SJSA1 (cell line): ENCODE measurements around the gene DDN. TPM values are rescaled to one million over a fixed set of nuclear protein-coding genes. Genes with fewer than 3 reads are reported as not detected.

Experiments
- DNase-seq, 2 experiments: peaks; one replicate each; pipeline ENCODE4 v3.0.0-alpha.2; 2015 to 2020; ENCODE audit warnings: low spot score in 2 of 2, low read depth in 1 of 2
- H3K27ac ChIP-seq: fragments of 250-450 bp; sonication (Bioruptor Pico); 2 replicates; pipeline ENCODE4 v1.5.1; 2020; ENCODE audit warnings: mild to moderate bottlenecking, moderate library complexity
- H3K27me3 ChIP-seq: fragments of 250-450 bp; sonication (Bioruptor Pico); replicated peaks from 2 replicates; pipeline ENCODE4 v1.5.1; 2020; ENCODE audit warnings: mild to moderate bottlenecking, moderate library complexity
- H3K36me3 ChIP-seq: fragments of 250-450 bp; sonication (Bioruptor Pico); 2 replicates; pipeline ENCODE4 v1.5.1; 2020; ENCODE audit warnings: mild to moderate bottlenecking
- H3K4me1 ChIP-seq: fragments of 250-450 bp; sonication (Bioruptor Pico); replicated peaks from 2 replicates; pipeline ENCODE4 v1.6.1; 2021; ENCODE audit warnings: mild to moderate bottlenecking
- H3K4me3 ChIP-seq: fragments of 250-450 bp; sonication (Bioruptor Pico); 2 replicates; pipeline ENCODE4 v1.5.1; 2020; ENCODE audit warnings: mild to moderate bottlenecking
- H3K9me3 ChIP-seq: fragments of 250-450 bp; sonication (Bioruptor Pico); replicated peaks from 2 replicates; pipeline ENCODE4 v1.5.1; 2020; ENCODE audit warnings: mild to moderate bottlenecking
- total RNA-seq: library from RNA; depleted of rRNA; stranded (reverse); fragments of >200 nt; shearing (Covaris generic); gene quantifications from 2 replicates; pipeline ENCODE4 v1.2.3, GENCODE V29; 2014; rRNA removed

DDN gene
- total RNA-seq, result 0.34 TPM in 1 of 2 replicates, not detected in the other

GRCh38 chr12:48999371-49000131 lies at the start of gene DDN:
DDN (minus strand) TSS chr12:48999375; CDS start chr12:48999287, 88 bp downstream.
- DNase-seq, result no peak
- Histone ChIP-seq H3K4me1 (peaks cover 32% of the 10 kb centered on the region), H3K27ac (no peak within 1 kb of the TSS), H3K27me3 (no peaks in the 10 kb centered on the region), H3K36me3 (peaks cover 34% of the 10 kb centered on the region), H3K9me3 (no peaks in the 10 kb centered on the region), H3K4me3 (peak within 1 kb of the TSS; percentile 48)

GRCh38 chr12:49048953-49049352 lies 49.8 kb upstream of the DDN start:
- Histone ChIP-seq H3K9me3 (no peaks in the 10 kb centered on the region), H3K4me1 (peaks cover 11% of the 10 kb centered on the region), H3K4me3 (no peak overlapping the region), H3K27me3 (no peaks in the 10 kb centered on the region), H3K36me3 (peaks cover 100% of the 10 kb centered on the region), H3K27ac (no peak overlapping the region)
- DNase-seq, result no peak

DNA sequence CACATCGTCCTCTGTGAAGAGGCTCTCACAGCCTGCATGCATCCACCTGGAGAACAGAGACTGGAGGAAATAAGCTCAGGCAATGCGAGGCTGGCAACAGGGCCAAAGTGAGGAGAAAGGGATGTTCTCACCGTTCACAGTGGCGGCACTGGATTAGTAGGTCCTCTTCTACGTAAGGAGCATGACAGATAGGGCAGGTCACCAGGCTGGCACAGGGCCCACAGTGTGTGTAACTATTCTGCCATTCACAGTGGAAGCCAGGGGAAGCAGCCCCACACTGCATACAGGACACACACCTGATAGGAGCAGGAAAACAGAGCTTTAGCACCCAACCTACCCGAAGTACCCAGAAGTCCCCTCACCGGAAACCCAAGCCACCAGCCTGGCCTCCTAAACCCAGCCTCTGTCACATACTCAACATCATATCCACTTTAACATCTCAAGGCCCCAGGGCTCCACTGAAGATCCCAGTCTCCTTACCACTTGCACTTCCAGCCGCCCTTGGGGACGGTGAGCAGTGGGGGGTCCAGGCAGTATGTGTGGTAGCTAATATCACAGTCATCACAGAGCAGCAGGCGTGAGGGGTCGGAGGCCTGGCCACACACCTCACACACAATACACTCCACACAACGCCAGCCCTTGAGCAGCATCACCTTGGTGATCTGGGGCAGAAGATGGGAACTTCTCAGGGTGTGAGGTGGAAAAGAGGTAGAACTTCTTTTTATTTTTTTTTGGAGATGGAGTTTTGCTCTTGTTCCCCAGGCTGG lies 47.1 kb upstream of the DDN start:
- peaks cover 11% of the 10 kb centered on the region for H3K4me1 ChIP-seq
- H3K27ac ChIP-seq, result no peak overlapping the region
- peaks cover 100% of the 10 kb centered on the region for H3K36me3 ChIP-seq
- H3K4me3 ChIP-seq, result no peak overlapping the region
- H3K27me3 ChIP-seq, result no peaks in the 10 kb centered on the region
- no peak for DNase-seq
- no peaks in the 10 kb centered on the region for H3K9me3 ChIP-seq

GRCh38 chr12:49044660-49045059 lies 45.5 kb upstream of the DDN start:
- Histone ChIP-seq H3K4me1 (peaks cover 4% of the 10 kb centered on the region), H3K27me3 (no peaks in the 10 kb centered on the region), H3K9me3 (no peaks in the 10 kb centered on the region), H3K27ac (no peak overlapping the region), H3K4me3 (no peak overlapping the region), H3K36me3 (peaks cover 100% of the 10 kb centered on the region)
- no peak for DNase-seq

GRCh38 chr12:49043856-49044258 lies 44.7 kb upstream of the DDN start:
- H3K4me3 ChIP-seq, result no peak overlapping the region
- H3K4me1 ChIP-seq, result no peaks in the 10 kb centered on the region
- H3K27ac ChIP-seq, result no peak overlapping the region
- H3K36me3 ChIP-seq, result peaks cover 100% of the 10 kb centered on the region
- H3K9me3 ChIP-seq, result no peaks in the 10 kb centered on the region
- no peaks in the 10 kb centered on the region for H3K27me3 ChIP-seq
- DNase-seq, result peak; percentile 29 to 77

DNA sequence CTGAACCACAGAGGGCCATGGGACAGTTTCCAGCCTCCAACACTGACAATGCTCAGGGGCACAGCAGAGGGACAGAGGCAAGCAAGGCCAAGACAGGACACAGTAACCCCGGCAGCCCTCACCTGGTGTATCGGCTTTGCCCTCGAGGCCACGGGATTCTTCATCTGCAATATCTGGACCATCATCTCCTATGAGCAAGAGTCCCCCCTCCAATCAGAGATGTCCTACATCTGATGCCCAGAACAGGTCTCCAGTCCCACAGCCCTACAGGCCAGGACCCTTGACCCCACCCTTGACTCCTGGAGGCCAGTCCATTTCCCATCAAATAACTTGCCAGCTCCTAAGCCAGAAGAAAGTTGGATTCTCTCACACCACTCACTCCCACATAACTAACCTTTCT lies 44.1 kb upstream of the DDN start:
- H3K9me3 ChIP-seq, result no peaks in the 10 kb centered on the region
- no peaks in the 10 kb centered on the region for H3K4me1 ChIP-seq
- H3K27me3 ChIP-seq, result no peaks in the 10 kb centered on the region
- H3K27ac ChIP-seq, result no peak overlapping the region
- H3K4me3 ChIP-seq, result no peak overlapping the region
- peaks cover 100% of the 10 kb centered on the region for H3K36me3 ChIP-seq
- no peak for DNase-seq

DNA sequence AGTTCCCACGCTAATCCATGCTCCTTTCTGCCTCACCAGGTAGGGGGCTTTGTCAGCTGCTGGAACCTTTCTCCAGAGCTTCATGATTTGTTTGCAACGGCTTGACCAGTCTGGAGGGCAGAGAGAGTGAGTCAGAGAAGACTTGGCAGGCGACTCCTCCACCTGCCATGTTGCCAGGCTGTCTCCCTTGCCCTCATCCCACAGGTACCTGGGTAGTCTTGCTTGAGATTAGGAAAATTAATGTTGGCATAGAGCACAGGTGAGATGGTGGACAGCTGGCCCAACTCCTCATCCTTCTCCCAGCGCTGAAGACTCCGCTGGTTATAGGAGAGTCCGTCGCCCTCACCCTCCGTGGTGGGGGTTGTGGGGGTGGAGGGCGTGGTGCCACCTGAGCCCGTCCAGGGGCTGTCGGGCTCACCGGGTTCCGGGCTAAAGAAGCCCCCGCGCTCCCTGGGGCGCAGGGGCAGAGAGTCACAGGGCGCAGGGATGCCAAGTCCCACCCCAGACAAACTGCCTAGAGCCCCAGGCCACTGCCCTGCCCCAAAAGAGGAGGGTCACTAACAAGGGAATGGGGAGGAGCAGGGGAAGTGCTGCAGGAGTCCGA lies 42.8 kb upstream of the DDN start:
- Histone ChIP-seq H3K9me3 (no peaks in the 10 kb centered on the region), H3K4me1 (no peaks in the 10 kb centered on the region), H3K4me3 (no peak overlapping the region), H3K27ac (no peak overlapping the region), H3K36me3 (peaks cover 100% of the 10 kb centered on the region), H3K27me3 (no peaks in the 10 kb centered on the region)
- DNase-seq, result no peak

DNA sequence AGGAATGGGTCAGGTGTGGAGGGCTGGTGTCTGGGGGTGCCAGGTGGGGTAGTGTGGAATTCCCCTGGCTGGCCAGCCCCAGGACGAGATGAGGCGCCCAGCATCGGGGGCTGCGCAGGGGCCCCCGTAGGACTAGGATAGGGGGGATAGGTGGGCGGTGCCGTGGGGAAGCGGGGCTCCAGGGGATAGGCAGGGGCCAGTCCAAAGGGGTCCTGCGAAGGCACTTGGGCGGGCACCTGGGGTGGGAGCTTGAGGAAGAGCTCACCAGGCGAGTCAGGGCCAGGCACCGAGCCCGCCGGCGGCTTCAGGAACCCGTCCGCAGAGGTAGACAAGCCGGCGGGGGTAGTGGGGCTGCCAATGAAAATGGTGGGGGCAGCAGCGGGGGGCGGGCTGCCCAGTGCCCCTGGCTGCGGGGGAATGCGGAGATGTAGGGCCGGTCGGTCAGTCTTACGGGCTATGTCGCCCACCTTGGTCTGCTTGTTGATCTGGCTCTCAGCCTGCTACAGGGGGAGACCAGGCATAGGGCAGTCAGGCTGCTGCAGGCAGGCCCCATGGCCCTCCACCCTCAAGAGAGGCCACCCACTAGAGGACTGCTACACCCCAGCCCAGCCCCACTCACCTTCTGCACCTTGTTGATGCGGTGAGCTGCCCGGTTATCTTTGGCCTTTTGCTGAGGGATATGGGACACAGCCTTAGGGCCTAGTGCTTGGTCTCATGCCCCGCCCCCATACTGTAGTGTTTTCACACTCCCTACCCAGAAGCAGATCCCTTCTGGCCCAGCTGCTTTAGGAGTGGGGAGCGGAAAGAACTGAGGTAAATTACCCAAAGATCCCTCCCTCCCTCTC lies 42.1 kb upstream of the DDN start:
- no peak overlapping the region for H3K27ac ChIP-seq
- no peaks in the 10 kb centered on the region for H3K9me3 ChIP-seq
- no peak for DNase-seq
- no peaks in the 10 kb centered on the region for H3K4me1 ChIP-seq
- no peak overlapping the region for H3K4me3 ChIP-seq
- no peaks in the 10 kb centered on the region for H3K27me3 ChIP-seq
- peaks cover 98% of the 10 kb centered on the region for H3K36me3 ChIP-seq

DNA sequence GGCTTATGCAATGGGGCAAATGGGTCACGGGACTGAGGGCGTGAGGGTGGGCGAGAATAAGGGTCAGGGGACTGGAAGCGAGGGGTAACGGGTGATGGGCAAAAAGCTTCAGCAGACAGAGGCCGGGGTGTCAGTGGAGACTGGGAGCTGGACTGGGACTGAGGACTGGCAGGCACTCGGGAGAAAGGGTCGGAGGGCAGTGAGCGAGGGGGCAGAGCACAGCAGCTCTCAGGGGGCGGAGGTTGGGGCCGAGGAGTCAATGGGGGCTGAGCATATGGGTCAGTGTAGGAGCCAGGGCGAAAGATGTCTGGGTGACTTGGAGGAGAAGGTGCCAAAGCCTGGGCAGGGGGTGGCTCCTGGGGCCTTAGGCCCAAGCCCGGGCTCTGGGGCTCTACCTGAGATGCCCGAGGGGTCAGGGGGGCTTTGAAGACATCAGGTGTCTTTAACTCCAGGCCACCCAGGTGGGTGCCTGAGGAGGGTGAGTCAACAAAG lies 41.2 kb upstream of the DDN start:
- no peaks in the 10 kb centered on the region for H3K9me3 ChIP-seq
- no peak for DNase-seq
- peaks cover 98% of the 10 kb centered on the region for H3K36me3 ChIP-seq

DNA sequence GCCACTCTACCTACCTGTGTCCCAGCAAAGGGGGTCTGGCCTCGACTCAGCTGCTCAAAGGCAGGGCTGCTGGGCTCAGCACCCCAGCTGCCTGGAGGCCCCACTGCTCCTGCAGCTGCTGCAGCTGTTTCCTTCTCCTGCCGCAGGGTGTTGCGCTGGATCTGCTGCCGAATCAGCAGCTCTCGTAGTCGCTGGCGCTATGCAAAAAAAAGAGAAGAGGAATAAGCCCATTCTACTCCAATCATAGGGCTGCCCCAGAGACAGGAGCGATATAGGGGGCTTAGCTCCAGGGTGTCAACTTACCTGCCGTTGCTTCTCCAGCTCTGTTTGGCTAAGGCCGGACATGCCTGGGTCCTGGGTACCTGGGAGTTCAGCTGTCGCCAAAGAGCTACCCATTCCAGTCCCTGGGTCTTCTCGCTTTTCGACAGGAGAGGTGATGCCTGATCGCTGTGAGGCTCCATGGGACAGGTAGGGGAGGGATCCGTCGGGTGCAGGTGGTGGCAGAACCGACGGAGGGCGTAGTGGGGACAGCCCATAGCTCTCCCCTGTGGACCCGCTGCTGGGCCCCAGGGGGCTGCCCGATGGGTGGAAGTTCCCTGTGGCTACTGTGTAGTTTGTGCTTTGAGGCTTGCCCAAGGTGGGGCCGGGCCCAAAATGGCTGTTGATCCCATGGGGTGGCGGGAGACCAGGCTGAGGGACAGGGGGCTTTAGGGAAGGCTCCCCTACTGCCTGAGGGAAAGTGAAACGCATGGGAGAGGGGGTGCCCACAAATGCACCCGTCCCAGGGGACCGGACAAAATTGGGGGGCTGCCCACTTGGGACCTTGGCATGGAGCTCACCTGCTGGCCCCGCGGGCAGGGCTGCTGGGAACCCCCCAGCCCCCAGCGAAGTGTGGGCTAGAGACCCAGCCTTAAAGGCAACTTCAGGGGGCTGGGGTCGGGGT lies 40.5 kb upstream of the DDN start:
- Histone ChIP-seq H3K36me3 (peaks cover 98% of the 10 kb centered on the region), H3K27ac (no peak overlapping the region), H3K27me3 (no peaks in the 10 kb centered on the region), H3K4me3 (no peak overlapping the region), H3K9me3 (no peaks in the 10 kb centered on the region), H3K4me1 (no peaks in the 10 kb centered on the region)
- no peak for DNase-seq

More for the DNA sequence above, 41.2 kb upstream of the DDN start:
- H3K27me3 ChIP-seq, result no peaks in the 10 kb centered on the region
- no peaks in the 10 kb centered on the region for H3K4me1 ChIP-seq
- H3K27ac ChIP-seq, result no peak overlapping the region
- no peak overlapping the region for H3K4me3 ChIP-seq

DNA sequence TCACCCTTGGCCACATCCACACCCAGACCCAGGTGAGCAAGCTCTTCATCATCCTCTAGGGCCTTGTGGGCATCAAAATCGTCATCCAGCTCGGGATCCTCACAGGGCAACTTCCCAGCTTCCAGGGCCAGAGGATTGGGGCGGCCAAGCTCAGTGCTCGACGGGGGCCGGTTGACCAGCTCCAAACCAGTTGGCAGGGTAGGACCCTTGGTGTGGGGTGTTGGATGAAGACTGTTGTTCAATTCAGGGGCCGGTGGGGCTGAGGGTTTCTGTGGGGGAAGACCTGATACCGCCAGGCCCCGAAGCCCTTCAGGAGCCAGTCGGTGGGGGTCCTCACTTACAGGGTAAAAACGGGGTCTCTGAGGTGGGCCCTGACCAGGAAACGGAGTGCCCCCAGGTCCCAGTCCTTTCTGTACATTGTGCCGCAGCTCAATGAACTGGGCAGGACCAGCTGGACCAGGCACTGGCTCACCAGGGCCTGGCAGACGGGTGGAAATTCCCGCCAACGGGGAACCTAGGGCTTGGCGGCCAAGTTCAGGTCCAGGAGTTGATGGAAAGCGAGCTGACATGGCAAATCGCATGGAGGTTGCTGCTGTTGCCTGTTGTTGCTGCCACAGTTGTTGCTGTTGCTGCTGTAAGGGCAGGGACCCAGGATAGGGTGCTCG lies 39.2 kb upstream of the DDN start:
- no peak overlapping the region for H3K27ac ChIP-seq
- H3K4me1 ChIP-seq, result no peaks in the 10 kb centered on the region
- H3K36me3 ChIP-seq, result peaks cover 98% of the 10 kb centered on the region
- H3K9me3 ChIP-seq, result no peaks in the 10 kb centered on the region
- no peak for DNase-seq
- no peak overlapping the region for H3K4me3 ChIP-seq
- no peaks in the 10 kb centered on the region for H3K27me3 ChIP-seq

GRCh38 chr12:49037947-49038237 lies 38.7 kb upstream of the DDN start:
- no peaks in the 10 kb centered on the region for H3K27me3 ChIP-seq
- H3K36me3 ChIP-seq, result peaks cover 98% of the 10 kb centered on the region
- no peaks in the 10 kb centered on the region for H3K9me3 ChIP-seq
- no peak for DNase-seq
- no peak overlapping the region for H3K4me3 ChIP-seq
- no peaks in the 10 kb centered on the region for H3K4me1 ChIP-seq
- no peak overlapping the region for H3K27ac ChIP-seq
